Progenitor cell of endocrine pancreas (in vitro differentiated cells): ENCODE measurements around the gene IFITM10. TPM values are rescaled to one million over a fixed set of nuclear protein-coding genes. Genes with fewer than 3 reads are reported as not detected.

Experiments
- DNase-seq: peaks from one replicate; pipeline ENCODE4 v3.0.0; 2021; ENCODE audit warnings: low spot score; ENCODE audit not compliant: unreplicated experiment
- H3K27ac Mint-ChIP-seq: 2 replicates; pipeline ENCODE4 v1.8.0; 2021; ENCODE audit warnings: mild to moderate bottlenecking, moderate library complexity, mixed read lengths
- H3K27me3 Mint-ChIP-seq: 2 replicates; pipeline ENCODE4 v1.8.0; 2021; ENCODE audit warnings: mixed read lengths
- H3K36me3 Mint-ChIP-seq: 2 replicates; pipeline ENCODE4 v1.8.0; 2022; ENCODE audit warnings: mixed read lengths; ENCODE audit not compliant: insufficient read depth
- H3K4me1 Mint-ChIP-seq: 2 replicates; pipeline ENCODE4 v1.8.0; 2021; ENCODE audit warnings: low read depth, mixed read lengths
- H3K4me3 Mint-ChIP-seq: 2 replicates; pipeline ENCODE4 v1.8.0; 2021; ENCODE audit warnings: low read depth, mild to moderate bottlenecking, moderate library complexity, mixed read lengths
- H3K9me3 Mint-ChIP-seq: 2 replicates; pipeline ENCODE4 v1.8.0; 2021; ENCODE audit warnings: low read depth, mixed read lengths
- CTCF ChIP-seq: fragments of 200-600 bp; sonication (generic); IDR thresholded peaks from one replicate; pipeline ENCODE4 v1.5.0; 2021; ENCODE audit warnings: antibody characterized with exemption, mild to moderate bottlenecking; ENCODE audit not compliant: unreplicated experiment
- total RNA-seq: library from RNA; stranded (reverse); gene quantifications from 2 replicates; pipeline ENCODE4 v1.2.1, GENCODE V29; 2021

The IFITM10 gene
- total RNA-seq, 1 donor from 2014 or later = 1.2 TPM

- H3K9me3 Mint-ChIP-seq = peaks cover 3% of the 10 kb centered on the region
- DNase-seq = no peak
- no peaks in the 10 kb centered on the region for H3K4me1 Mint-ChIP-seq
- H3K4me3 Mint-ChIP-seq = no peak overlapping the region
- TF ChIP-seq CTCF = no peak
- peaks cover 56% of the 10 kb centered on the region for H3K27me3 Mint-ChIP-seq
- no peaks in the 10 kb centered on the region for H3K36me3 Mint-ChIP-seq
- no peak overlapping the region for H3K27ac Mint-ChIP-seq
Observed at GRCh38 chr11:1791912-1792311, 41.5 kb upstream of the IFITM10 start.

- Mint-ChIP-seq H3K27me3 (peaks cover 41% of the 10 kb centered on the region), H3K4me1 (peaks cover 2% of the 10 kb centered on the region), H3K36me3 (no peaks in the 10 kb centered on the region), H3K9me3 (peaks cover 3% of the 10 kb centered on the region), H3K27ac (no peak overlapping the region), H3K4me3 (no peak overlapping the region)
- TF ChIP-seq CTCF = no peak
- no peak for DNase-seq
Observed at GRCh38 chr11:1786466-1786865, 36.1 kb upstream of the IFITM10 start.

- no peaks in the 10 kb centered on the region for H3K36me3 Mint-ChIP-seq
- H3K27ac Mint-ChIP-seq = no peak overlapping the region
- no peak overlapping the region for H3K4me3 Mint-ChIP-seq
- H3K9me3 Mint-ChIP-seq = peaks cover 3% of the 10 kb centered on the region
- TF ChIP-seq CTCF = no peak
- peaks cover 2% of the 10 kb centered on the region for H3K4me1 Mint-ChIP-seq
- H3K27me3 Mint-ChIP-seq = peaks cover 41% of the 10 kb centered on the region
- DNase-seq = no peak
Observed at GRCh38 chr11:1785749-1786413, 35.5 kb upstream of the IFITM10 start.

GRCh38 chr11:1784761-1785650, 34.6 kb upstream of the IFITM10 start:
- Mint-ChIP-seq H3K4me3 (no peak overlapping the region), H3K27ac (peak overlapping the region; percentile 24), H3K27me3 (peaks cover 41% of the 10 kb centered on the region), H3K9me3 (peaks cover 3% of the 10 kb centered on the region), H3K4me1 (peaks cover 2% of the 10 kb centered on the region), H3K36me3 (no peaks in the 10 kb centered on the region)
- no peak for TF ChIP-seq CTCF
- no peak for DNase-seq

GRCh38 chr11:1783725-1784529, 33.5 kb upstream of the IFITM10 start:
- TF ChIP-seq CTCF = no peak
- Mint-ChIP-seq H3K9me3 (peaks cover 3% of the 10 kb centered on the region), H3K27me3 (peaks cover 45% of the 10 kb centered on the region), H3K27ac (peak overlapping the region; percentile 13), H3K4me3 (no peak overlapping the region), H3K36me3 (no peaks in the 10 kb centered on the region), H3K4me1 (peaks cover 2% of the 10 kb centered on the region)
- no peak for DNase-seq
